Hypothalamus (tissue), 51 donors: ENCODE results near the gene TRMT5.

Experiments used
- DNase-seq, 51 donors: peaks; one replicate each; lab custom pipeline; 2025; lab: John Stamatoyannopoulos, UW

TRMT5 gene, protein sequence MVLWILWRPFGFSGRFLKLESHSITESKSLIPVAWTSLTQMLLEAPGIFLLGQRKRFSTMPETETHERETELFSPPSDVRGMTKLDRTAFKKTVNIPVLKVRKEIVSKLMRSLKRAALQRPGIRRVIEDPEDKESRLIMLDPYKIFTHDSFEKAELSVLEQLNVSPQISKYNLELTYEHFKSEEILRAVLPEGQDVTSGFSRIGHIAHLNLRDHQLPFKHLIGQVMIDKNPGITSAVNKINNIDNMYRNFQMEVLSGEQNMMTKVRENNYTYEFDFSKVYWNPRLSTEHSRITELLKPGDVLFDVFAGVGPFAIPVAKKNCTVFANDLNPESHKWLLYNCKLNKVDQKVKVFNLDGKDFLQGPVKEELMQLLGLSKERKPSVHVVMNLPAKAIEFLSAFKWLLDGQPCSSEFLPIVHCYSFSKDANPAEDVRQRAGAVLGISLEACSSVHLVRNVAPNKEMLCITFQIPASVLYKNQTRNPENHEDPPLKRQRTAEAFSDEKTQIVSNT

DNA sequence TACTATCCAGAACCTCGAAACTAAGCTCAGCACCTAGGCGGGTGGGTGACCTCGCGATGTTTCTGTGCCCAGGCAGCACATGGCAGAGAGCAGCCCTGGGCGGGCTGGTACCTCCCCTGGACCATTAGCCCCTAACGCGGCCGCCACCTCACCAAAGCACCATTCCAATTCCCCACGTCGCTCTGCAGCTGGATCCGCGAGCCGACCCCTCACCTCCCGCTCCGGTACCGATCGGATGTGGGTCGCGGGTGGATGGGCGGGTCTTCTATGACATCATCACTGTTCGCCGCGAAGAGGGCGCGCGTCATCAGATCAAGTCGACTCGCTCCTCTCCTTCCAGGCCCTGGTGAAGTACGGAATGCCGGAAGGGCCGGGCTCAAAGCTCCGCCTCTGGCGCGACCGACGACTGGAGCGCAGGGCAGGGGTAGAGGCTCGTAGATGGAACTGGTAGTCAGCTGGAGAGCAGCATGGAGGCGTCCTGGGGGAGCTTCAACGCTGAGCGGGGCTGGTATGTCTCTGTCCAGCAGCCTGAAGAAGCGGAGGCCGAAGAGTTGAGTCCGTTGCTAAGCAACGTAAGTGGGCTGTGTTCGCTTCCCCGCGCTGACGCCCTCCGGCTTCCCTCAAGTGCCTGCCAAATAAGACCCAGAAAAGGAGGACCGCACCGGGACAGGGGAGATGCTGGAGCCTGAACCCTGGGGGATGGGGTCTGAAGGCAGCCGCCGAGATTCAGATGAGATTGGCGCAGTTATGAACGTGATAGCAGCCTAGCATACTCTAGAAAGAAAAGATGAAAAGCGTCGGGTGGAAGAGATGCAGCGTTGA lies at the start of gene TRMT5, which contains the start of gene SLC38A6:
TSS of gene TRMT5 (minus strand) at position 269 of the 822 bp plus-strand sequence. CDS start at position 163, 106 bp downstream.
TSS of gene SLC38A6 (plus strand) at position 435 of the 822 bp plus-strand sequence. CDS start at position 468, 33 bp downstream.
- DNase-seq = peak; percentile 71 to 96 (median 89)

DNA sequence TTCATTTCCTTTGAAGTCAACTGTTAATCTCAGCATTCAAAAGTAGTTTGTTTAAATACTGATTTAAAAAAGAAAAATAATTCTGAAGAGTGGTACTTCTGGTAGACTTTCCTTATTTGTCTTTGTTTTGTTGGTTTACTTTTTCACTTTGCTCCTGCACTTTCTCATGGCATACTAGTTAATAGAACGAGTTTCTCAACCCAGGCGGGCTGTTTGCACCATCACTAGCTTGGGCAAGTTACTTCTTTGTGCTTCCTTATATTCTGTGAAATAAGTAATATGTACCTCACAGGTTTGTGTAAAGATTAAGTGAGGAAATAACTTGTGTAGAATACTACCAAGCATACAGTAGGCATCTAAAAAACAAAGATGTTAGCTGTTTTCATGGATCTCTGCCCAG lies 45.6 kb upstream of the TRMT5 start:
- no peak for DNase-seq

DNA sequence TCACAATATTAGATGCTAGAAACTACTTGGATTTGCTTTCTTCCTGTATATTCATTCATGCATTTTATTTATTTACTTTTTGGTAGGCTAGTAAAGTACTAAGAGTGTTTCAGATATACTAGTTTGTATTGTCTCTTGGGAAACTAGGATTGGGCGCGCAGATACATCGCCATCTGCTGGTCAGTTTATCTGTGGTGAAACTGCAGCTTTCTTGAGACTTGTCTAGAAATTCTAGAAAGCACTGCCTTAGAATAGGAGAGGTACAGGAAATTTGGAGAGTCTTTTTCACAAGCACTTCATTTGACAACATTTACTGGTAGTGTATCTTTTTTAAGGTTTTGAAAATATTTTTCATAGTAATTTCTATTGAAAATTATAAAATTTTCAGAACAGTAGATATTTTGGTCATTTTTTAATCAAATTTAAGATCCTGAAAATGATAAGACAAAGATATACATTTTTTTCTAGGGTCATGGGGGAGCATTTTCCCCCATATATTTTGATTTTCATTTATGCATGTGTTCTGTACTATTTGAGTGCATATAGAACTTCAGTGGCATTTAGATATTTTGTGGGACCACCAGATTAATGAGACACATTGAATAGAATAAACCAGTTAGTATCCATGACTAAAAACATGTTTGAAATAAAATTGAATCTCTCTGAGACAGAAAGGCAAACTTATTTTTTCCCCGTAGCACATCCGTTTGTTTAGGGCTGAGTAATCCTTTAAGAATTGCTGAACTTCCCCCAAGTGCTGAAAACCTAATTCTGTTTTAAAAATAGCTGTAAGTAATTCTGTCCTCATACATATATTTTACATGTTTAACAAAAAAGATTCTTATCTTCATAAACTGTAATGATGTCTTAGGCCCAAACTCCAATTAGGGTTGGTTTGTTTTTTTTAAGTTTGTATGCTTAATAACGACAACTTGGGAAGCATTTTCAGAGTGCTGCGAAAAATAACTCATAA lies 44.7 kb upstream of the TRMT5 start:
- DNase-seq = peak in 26 of 51 donors; percentile 0 to 61 (median 18)

DNA sequence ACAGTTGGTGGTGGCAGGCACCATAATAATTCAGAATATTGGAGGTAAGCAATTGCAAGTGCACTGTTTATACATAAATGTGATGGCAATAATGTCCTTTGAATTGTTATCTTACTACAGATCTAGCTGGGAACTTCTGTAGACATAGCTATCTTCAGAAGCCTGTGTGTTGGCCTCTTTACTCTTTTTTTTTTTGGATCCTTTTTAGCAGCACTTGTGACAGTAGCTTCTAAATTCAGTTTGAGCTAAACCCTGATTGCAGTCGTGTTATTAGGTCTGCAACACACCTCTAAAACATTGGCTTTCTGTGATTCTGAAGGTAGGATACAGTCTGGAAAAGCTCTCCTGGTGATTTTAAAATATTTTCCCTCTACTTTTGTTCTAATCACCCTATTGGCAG lies 38.7 kb upstream of the TRMT5 start:
- DNase-seq = no peak

DNA sequence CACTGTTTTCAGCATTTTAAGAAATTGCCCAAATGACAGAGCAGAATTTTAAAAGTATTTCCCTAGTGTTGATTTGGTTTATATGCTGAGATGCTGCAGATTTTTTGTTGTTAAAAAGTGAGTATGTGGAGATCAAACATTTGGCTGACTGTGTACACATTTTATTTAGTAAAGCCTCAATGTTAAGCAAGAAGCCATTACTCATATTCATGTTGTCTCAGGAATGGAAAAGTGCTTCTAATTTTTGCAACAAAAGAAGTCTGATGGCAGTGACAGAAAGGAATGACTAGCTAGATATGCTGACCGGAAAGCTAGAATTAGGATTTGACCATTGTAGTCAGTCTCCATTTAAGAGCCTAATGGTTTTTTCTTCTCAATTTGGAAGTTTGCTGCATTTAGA lies 22.7 kb upstream of the TRMT5 start:
- no peak for DNase-seq

DNA sequence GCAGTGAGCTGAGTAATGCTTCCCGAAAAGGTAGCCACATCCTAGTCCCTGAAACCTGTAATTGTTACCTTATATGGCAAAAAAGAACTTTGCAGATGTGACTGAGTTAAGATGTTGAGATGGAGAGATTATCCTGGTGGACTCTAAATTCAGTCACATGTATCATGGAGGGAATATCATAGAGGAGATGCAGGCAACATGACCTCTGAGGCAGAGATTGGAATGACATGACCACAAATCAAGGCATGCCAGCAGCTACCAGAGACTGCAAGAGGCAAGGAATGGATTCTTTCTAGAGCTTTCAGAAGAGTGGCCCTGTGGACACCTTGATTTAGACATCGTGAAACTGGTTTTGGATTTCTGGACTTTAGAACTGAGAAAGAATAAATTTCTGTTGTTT lies 18.7 kb upstream of the TRMT5 start:
- no peak for DNase-seq

DNA sequence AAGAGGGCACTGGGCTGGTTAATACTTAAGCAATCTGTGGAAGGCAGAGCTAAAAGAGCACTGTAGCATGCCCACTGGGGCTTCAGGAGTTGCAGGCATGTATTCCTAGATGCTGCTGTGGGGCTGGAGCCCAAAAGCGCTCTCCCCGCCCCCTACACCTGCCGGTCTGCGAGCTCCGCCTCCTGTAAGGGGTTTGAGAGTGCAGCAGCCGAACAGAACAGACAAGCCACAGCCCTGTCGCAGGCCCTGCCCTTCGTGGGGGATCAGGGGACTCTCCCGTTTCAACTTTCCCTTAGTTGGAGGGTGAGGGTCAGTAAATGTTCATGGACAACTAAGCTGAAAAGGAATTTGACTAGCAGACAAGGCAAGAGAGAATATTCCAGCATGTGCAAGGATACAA lies 17.7 kb upstream of the TRMT5 start:
- no peak for DNase-seq

DNA sequence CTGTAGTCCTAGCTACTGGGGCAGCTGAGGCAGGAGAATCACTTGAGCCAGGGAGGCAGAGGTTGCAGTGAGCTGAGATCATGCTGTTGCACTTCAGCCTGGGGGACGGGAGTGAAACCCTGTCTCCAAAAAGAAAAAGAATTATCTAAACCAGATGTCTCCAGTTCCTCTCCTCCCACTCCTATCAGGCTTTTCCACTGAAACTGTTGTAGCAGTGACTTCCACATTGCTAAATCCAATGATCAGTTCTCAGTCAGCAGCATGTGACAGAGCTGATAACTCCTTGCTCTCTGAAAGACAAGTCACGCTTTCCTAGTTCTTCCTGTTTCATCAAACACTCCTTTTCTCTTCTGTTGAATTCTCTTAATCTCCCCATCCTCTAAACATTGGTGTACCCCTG lies 8.7 kb upstream of the TRMT5 start:
- no peak for DNase-seq

DNA sequence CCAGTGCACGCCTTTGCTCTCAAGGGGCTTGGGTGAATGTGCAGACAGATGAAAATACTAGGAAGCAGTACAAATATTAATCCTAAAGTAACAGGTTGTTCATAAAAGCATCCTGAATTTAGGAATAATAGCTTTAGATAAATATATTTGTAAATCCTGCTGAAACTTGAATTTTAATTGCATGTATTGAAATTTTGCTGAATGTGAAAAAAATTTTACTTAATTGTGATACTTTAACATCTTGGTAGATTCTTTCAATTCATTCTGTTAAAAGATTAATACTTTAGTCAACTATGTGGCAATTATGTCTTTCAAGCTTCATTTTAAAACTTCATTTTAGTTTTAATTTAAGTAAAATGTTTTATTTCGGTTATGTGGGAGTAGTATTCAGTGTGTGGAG lies 5.6 kb upstream of the TRMT5 start:
- DNase-seq = no peak

DNA sequence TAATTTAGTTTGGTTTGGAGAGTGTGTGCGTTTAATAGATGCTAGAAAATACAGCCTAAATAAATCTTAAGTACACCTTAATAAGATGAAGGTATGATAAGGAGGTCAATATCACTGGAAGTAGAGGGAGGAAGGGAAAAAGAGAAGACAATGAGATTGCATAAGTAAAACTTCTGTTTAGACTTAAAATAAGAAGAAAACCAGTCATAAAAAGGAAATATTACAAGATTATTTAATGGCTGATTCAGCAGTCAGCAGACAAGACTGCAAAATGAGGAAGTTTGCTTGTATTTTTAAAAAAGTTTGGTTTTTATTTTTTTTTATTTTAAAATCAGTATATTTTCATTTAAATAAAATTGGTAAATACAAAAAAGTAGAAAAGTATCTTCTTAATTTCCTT lies 3.3 kb upstream of the TRMT5 start:
- DNase-seq = no peak

DNA sequence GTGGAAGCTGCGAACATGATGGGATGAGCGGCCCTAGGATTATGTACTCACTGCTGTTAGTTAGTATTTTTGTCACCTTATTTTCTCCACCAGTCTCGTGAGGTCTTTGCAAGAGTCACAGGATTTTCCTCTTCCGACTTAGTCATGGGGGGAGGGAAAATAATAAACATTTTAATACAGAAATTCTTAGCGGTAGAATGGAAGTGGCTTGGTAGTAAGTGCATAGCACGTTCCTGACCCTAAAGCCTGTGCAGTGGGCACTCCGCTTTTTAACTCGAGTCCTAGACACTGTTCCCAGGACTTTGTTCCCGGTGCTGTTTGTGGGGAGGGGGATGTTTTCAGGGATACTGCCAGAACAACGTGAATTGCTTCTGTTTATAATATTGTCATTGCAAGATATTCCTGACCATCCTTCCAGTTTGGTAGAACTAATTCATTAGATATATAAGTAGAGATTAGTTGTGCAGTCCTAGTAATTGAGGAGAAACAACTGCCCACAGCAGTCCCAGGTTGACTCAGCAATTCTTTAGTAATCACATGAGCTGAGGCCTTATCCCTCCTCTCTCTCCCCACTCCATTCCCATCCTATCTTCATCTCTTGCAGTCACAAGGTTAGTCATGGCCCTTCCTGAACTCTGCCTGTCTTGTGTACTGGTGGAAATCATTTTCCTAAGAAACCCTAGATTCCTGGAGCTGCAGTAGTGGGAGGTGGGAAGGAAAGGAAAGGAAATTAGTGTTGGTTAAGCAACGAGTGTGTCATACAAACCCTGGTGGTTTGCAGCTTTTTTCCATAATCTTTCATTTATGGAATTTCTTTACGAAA lies 965 bp upstream of the TRMT5 start:
- peak in 3 of 51 donors; percentile 6 to 25 (median 24) for DNase-seq

DNA sequence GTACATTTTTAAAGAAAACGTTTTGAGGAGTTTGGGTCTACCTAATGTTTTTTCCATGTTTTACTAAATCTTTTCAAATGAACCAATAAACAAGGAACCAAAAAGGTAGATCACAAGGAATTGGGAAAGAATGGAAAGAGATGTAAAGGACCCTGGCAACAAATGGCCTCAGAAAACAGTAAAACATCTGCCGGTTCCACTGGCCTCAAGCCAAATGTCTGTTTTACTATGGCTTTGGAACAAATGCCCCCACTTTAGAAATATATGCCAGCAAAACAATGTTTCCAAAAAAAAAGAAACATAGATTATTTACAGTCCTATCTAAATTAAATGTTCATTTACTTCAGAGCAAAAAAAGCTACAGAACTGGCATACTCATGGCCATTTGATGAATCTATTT lies 3.0 kb downstream of the TRMT5 start:
- no peak for DNase-seq

DNA sequence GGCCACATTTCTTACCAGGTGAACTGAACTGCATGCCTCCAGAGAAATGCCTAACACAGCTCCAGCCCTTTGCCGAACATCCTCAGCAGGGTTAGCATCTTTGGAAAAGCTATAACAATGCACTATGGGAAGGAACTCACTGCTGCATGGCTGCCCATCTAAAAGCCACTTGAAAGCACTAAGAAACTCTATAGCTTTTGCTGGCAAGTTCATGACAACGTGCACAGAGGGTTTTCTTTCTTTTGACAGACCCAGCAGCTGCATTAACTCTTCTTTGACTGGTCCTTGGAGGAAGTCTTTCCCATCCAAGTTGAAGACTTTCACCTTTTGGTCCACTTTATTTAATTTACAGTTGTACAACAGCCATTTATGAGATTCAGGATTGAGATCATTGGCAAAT lies 5.3 kb downstream of the TRMT5 start:
- DNase-seq = no peak

DNA sequence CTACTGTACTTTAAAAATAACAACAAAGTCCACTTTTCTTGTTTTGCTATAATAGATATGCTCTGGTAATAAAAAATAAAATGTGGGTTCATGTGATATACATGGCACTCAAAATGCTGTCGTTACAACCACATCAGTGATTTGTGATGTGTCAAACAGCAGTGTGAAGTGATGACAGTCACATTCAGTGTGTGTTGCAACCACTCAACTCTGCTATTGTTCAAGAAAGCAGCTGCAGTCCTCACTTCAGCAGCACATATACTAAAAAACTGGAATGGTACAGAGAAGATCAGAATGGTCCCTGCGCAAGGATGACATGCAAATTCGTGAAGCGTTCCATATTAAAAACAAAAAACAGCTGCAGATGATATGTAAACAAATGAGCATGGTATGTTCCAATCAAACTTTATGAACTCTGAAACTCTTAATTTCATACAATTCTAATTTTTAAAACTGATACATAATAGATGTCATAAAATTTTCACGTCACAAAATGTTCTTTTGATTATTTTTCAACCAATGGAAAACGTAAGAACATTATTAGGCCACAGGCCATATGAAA lies 6.7 kb downstream of the TRMT5 start:
- DNase-seq = no peak

DNA sequence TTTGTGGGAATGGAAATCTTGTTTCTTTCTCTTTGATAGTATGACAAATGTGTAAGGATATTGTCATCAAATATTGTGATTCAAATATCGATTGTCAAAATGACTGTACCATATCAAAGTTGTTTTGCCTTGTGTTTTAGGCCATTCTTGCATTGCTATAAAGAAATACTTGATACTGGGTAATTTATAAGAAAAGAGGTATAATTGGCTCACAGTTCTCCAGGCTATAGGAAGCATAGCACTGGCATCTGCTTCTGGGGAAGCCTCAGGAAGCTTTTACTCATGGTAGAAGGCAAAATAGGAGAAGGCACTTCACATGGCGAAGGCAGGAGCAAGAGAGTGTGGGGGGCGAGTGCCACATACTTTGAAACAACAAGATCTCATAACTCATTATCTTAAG lies 7.8 kb downstream of the TRMT5 start:
- no peak for DNase-seq

DNA sequence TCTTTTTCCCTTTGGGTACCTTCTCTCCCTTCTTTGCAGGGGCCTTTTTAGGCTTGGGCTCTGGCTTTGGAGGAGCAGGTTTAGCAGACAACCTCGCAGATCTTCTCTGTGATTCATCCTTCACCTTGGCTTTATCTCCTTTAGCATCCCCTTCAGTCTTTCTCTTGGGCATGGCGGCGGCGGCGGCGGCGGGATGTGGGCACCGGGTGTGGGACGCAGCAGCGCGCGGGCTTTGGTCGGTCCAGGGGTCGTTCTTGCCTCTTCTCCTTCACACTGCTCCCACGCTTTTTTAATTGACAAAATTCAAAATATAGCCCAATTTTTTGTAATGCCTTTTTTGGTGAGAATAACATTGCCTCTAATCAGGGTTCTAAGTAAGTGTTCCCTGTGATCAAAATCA lies 8.6 kb downstream of the TRMT5 start:
- no peak for DNase-seq

DNA sequence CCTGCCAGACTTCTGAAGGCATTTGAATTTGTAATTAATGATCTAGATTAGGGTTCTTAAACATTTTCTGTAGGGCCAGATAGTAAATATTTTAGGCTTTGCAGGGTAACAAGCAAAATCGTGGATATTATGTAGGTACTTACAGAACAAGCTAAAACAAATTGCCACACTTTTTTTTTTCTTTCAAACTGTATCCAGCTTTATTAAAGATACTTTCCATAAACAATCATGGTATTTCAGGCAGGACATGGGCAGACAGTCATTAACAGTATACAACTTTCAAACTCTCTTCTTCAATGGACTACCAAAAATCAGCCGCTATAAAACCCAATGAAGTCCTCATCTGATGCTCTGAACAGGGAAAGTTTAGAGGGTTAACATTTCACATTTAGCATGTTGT lies 9.6 kb downstream of the TRMT5 start:
- DNase-seq = no peak

DNA sequence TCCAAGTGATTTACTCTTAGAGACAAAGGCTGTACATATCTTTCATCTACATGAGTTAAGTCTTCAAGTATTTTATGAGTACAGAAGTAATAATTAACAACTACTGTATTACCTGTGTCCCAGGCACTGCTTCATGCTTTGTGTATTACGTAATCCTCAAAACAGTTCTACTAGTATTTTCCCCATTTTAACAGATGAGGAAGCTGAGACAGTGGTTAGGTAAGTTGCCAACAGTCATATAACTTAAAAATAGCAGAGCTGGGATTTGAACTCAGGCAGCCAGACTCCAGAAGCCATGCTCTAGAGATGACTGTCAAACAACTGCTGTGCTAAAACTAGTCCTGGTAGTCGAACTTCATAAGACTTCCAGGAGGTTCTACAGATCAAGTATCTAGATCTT lies 10.7 kb downstream of the TRMT5 start:
- no peak for DNase-seq

DNA sequence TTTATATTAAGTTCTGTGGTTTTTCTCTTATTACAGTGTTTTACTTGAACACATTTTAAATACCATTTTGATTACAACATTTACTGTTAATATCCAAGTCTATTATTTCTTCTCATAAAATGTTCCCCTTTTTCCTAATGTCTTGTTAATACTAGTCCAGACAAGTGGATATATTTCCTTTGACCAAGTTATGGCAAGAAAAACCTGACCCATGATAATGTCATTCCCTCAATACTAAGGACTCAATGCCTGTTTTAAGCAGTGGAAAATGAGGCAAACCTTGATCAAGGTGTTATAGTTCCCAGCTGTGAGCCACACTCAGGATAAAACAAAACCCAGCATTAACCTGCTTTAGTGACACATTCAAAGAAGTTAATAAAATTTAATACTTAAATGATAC lies 12.2 kb downstream of the TRMT5 start:
- no peak for DNase-seq
